Embryonic facial prominence (tissue), 1 donor: ENCODE data around the gene NLRP1.

Experiments
- DNase-seq: peaks from one replicate; pipeline ENCODE4 v3.0.0-alpha.2; 2016; ENCODE audit errors: extremely low spot score

Gene NLRP1

DNA sequence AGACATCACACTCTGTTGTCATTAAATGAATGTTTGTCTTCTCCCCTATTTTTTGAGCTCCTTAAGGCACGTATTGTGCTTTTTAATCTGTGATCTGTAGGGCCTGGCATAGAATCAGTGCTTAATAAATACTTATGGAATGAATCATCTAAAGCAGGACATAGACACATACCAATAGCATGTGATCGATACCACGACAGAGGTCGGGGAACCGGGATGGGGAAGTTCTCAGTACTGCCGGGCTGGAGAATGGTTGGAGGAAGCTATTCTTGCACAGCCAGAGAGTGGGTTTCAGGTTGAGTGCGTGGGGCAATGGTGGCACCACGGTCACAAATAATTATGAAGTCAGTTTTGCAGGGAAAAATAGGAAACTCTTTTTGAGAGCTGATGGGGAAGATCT lies 26.8 kb downstream of the NLRP1 start:
- no peak for DNase-seq

DNA sequence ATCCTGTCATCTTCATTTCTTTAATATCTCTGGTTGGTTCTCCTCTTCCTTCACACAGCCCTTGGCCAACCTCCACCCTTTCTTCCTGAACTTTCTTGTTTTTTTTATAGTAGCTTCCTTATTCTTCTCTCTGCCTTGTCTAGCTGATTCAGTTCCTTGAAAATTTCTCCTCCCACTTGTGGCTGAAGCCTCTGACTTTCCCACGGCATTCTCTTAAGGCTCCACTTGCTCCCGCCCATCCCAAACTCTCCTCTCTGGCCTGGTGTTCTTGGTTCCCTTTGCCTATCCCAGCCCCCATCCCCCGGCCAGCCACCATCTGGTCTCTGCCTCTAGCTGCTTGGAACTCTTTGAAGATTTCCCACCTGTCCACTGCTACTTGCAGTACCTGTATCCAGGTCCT lies 29.1 kb downstream of the NLRP1 start:
- no peak for DNase-seq

DNA sequence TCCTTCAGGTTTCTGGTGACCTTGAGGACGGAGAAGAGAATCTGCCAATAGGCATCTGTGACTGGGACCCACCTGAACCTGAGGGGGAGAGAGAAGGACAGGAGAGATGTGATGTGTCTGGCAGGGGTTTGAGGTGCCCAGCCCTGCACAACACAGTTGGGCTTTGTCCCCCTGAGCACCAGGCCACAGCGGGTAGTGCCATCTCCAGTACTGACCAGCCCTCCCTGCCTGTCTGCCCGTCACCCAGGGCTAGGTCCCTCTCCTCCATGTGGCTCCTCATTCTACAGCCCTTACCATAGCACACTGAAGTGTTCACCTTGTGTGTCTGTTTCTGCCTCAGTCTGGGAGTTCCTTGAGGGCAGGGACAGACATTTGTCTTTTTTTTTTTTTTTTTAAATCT lies 30.8 kb downstream of the NLRP1 start:
- no peak for DNase-seq

GRCh38 chr17:5552841-5553240 lies 31.5 kb downstream of the NLRP1 start:
- DNase-seq = no peak

DNA sequence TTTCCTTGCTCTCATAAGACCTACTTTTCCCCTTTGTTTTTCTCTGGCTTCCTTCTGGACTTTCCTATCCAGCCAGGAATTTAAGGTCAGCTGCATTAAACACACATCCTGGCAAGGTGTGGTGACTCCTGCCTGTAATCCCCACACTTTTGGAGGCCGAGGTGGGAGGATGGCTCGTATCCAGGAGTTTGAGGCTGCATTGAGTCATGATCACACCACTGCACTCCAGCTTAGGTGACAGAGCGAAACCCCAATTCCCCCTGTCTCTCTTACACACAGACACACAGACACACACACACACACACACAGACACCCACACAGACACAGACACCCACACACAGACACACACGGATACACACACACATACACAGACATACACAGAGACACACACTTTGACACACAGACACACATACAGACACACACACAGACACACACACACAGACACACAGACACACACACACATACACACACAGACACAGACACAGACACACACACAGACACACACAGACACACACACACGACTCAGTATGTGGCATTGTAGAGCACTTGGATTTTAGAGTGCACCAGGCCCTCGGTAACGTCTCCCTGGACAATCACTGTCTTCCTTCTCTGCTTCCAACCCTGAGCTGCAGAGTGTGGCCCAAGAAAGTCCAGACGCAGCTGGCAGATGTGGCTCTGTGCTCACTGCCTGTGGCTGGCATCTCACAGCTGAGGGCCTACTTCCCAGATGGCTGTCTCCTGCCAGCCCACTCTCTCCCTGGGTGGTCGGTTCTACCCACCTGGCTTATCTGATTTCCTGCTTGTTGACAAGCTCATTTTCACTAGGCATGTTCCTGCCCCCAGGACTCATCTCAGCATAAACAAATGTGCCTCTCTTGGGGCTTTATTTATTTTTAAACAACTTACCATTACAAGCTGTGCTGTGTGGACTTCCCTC lies 39.0 kb downstream of the NLRP1 start:
- DNase-seq = no peak

- no peak for DNase-seq
Observed at GRCh38 chr17:5544115-5544514, 40.2 kb downstream of the NLRP1 start.

DNA sequence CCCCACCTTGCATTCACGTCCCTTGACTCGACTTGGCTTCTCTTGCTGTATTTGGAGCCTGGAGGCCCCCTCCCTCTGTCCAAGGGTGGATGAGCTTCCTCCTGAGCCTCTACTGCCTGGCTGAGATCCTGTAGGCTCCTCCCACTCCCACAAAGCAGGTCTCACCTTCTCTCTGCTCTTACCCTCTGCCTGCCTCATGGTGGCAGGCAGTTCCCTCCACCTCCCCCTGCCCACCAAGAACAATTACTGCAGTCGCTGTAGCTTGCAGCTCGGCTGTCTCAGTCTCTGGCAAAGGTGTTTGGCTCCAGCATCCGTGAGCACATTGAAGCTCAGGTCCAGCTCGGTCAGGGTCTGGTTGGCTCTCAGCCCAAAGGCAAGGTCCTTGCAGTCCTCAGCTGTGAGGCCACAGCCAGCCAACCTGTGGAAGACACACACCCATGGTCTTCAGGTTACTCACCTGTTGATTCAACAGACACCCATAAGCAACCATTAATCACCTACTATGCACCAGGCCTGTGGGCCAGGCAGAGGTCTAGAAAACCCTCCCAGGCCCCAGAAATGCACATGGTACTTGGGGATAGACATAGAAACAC lies 42.6 kb downstream of the NLRP1 start:
- DNase-seq = no peak

- DNase-seq = no peak
Observed at GRCh38 chr17:5540321-5540720, 44.0 kb downstream of the NLRP1 start.

DNA sequence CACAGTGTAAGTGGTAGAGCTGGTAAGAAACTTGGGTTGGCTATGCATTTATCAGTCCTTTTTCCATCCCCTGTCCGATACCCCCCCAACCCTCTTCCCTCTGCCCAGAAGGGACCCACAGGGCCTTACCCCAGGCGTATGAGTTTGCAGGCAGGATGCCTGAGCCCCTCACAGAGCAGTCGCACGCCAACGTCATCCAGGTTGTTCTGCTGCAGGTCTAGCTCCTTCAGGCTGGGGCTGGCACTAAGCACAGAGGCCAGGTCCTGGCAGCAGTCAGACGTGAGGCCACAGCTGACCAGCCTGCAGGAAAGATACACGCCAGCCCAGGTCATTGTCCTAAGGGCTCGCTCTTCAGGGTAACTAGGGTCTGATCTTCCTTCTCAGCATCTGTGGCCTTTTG lies 45.0 kb downstream of the NLRP1 start:
- DNase-seq = no peak

DNA sequence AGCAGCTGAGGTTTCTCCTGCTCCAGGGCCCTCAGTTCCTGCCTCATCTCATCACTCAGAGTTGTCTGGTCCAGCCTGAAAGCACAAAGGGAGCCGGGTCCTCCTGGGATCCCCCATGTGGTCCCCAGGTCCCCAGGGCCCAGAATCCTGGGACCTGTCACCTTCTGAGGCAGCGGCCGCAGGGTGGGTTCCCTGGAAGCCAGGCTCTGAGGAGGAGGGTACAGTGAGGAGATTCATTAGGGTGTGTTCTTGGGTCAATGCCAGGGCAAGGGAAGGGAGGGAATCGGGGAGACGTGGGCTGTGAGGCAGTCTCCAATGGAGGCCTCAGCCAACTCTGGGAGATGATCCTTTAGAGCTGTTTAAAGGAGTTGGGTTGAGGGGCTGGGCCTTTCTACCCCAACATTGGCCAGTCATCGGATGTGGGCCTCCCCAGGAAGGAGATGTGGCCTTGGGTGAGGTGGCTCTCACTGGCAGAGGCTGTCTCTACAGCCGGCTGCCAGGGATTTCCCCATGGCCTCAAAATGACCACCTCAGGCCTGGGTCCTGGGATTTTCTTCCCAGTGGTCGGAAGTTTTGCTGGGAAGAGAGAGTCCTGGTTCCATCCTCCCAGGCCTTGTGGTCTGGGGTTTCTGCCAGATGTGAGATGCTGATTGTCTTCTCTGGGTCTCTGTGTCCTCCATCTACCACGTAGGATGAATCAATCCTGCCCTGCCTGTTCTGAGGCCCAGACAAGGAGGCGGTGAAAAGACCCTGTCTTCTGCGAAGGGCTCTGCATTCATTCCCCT lies 47.3 kb downstream of the NLRP1 start:
- no peak for DNase-seq

DNA sequence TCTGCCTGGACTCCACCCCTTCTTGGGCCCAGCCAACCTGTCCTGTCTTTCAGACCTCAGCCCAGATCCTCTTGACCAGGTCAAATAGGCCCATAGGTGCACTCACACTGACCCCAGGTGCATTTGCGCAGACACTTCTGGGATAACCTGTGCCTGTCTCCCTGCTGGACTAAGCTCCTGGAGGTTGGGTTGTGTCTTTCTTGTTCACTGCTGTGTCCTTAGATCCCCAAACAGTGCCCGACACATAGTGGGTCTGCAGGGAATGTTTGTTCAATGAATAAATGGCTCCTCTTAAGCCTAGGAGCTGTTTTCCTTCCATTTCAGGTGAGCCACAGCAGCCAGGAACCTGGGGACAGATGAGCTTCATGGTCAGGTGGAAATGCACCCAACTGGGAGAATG lies 48.9 kb downstream of the NLRP1 start:
- no peak for DNase-seq

DNA sequence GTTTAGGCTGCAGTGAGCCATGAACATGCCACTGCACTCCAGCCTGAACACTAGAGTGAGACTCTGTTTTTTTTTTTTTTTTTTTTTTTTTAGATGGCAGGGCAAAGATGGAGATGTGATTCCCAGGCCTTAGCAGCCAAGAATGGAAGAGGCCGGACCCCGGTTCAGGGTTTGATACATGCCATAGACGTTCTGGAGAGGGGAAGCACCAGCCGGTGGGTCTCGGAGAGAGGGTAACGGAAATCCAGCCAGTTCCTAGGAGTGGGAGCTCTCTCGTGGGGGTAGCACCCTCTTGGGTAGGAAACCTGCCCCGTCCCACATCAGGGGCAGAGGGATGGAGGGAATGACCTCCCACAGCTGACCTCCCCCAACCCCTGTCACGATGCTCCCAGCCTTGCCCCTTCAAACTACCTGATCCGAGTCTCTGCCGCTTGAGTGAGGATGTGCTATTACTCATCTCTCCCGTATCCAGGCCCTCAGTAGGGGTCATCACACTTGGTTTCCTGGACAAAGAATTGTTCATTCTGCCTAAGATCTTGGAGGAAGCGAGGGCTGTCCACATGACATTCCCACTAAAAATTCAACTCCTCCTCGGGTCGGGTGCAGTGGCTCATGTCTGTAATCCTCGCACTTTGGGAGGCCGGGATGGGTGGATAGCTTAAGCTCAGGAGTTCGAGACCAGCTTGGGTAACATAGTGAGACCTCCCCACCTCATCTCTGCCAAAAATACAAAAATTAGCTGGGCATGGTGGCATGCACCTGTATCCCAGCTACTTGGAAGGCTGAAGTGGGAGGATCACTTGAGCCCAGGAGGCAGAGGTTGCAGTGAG lies 50.6 kb downstream of the NLRP1 start:
- DNase-seq = no peak

DNA sequence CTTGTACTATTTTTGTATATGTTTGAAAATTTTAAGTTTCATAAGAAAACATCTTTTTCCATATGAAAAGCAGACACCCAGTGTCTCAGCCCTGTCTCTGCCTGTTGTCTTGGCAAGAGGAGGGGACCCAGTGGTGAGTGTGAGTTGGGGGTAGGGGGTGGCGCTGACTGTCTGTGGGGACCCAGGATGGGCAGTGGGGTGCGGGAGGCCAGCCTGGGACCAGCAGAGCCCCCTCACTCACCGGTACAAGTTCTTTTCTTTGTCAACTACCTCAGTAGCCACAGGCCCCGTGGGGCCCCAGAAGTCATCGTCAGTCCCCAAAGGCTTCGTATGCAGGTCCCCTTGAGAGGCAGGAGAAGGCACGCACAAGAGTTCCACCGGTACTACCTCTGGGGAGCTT lies 51.7 kb downstream of the NLRP1 start:
- no peak for DNase-seq

DNA sequence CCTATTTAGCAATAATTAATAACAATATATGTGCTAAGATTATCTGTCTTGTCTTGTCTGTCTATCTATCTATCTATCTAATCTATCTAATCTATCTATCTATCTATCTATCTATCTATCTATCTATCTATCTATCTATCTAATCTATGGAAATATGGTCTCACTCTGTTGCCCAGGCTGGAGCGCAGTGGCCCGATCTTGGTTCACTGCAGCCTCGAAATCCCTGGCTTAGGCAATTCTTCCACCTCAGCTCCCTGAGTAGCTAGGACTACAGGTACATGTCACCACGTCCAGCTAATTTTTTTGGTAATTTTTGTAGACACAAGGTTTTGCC lies 53.3 kb downstream of the NLRP1 start:
- DNase-seq = no peak

- DNase-seq = no peak
Observed at GRCh38 chr17:5530265-5531084, 53.8 kb downstream of the NLRP1 start.

GRCh38 chr17:5527601-5528250 lies 56.6 kb downstream of the NLRP1 start:
- DNase-seq = no peak

- no peak for DNase-seq
Observed at GRCh38 chr17:5526821-5527598, 57.3 kb downstream of the NLRP1 start.

- DNase-seq = no peak
Observed at GRCh38 chr17:5523249-5523648, 61.1 kb downstream of the NLRP1 start.

GRCh38 chr17:5522476-5522875 lies 61.8 kb downstream of the NLRP1 start:
- no peak for DNase-seq
